ENCODE results near the gene CYB5B.

CYB5B gene

GRCh38 chr16:69497876-69498596, 73.6 kb downstream of the CYB5B start:
- no peaks in the 10 kb centered on the region for H3K9me3 ChIP-seq (ENCODE audit: insufficient read depth, low read length)
- H2AFZ ChIP-seq (ENCODE audit: low read depth, low read length): no peak overlapping the region
- no peaks in the 10 kb centered on the region for H4K20me1 ChIP-seq (ENCODE audit: insufficient read depth, low read length)
- no peak overlapping the region for H3K27ac ChIP-seq (ENCODE audit: low read length)
- no peaks in the 10 kb centered on the region for H3K27me3 ChIP-seq (ENCODE audit: low read depth, low read length)
- H3K4me2 ChIP-seq (ENCODE audit: low read length): peak overlapping the region; percentile 20
- no peak overlapping the region for H3K9ac ChIP-seq (ENCODE audit: low read length)
- no peaks in the 10 kb centered on the region for H3K36me3 ChIP-seq (replicated peaks; ENCODE audit: low read depth, low read length)
- no peaks in the 10 kb centered on the region for H3K79me2 ChIP-seq (ENCODE audit: low read length)
- peaks cover 57% of the 10 kb centered on the region for H3K4me1 ChIP-seq (ENCODE audit: low read length)
- TF ChIP-seq EZH2phosphoT487 (IDR thresholded peaks at IDR 0.05; ENCODE audit: low read depth): no peak
- TF ChIP-seq CTCF (IDR thresholded peaks at IDR 0.05; ENCODE audit: low read depth, low read length): no peak
- H3K4me3 ChIP-seq (ENCODE audit: low read length): no peak overlapping the region

GRCh38 chr16:69498926-69499325, 74.5 kb downstream of the CYB5B start:
- Histone ChIP-seq H3K27ac (ENCODE audit: low read length) (no peak overlapping the region), H3K36me3 (replicated peaks; ENCODE audit: low read depth, low read length) (no peaks in the 10 kb centered on the region), H3K79me2 (ENCODE audit: low read length) (no peaks in the 10 kb centered on the region), H3K9ac (ENCODE audit: low read length) (no peak overlapping the region), H3K9me3 (ENCODE audit: insufficient read depth, low read length) (no peaks in the 10 kb centered on the region), H3K4me2 (ENCODE audit: low read length) (no peak overlapping the region), H3K4me3 (ENCODE audit: low read length) (no peak overlapping the region), H4K20me1 (ENCODE audit: insufficient read depth, low read length) (no peaks in the 10 kb centered on the region), H2AFZ (ENCODE audit: low read depth, low read length) (no peak overlapping the region), H3K4me1 (ENCODE audit: low read length) (peaks cover 58% of the 10 kb centered on the region), H3K27me3 (ENCODE audit: low read depth, low read length) (no peaks in the 10 kb centered on the region)
- TF ChIP-seq CTCF (IDR thresholded peaks at IDR 0.05; ENCODE audit: low read depth, low read length) (no peak), EZH2phosphoT487 (IDR thresholded peaks at IDR 0.05; ENCODE audit: low read depth) (no peak)

DNA sequence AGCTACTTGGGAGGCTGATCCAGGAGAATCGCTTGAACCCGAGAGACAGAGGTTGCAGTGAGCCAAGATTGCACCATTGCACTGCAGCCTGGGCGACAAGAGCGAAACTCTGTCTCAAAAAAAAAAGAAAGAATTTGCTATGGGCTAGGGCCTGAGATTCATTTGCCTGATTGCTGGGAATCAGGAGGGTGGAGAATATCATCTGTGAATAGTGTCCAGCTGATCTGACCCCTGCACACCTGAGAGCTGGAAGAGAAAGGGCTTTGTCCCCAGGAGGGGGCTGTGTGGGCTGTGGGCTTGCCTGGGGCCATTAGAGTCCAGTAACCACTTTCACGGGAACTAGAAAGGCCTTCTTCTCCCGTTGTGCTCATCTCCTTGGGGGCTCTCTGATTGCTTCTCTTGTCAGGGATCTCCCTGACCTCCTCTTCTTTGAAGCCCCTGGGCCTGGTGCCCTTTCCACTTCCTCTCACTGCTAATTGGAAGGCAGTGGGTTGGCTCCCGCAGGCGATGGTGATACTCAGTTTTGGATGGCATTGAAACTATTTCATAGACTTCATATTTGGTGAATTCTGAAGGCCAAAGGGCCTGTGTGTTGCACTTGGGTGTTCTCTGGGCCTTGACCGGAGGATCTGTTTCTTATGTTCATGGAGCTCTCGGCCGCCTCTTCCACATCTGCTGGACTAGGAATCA, 75.3 kb downstream of the CYB5B start:
- Histone ChIP-seq H4K20me1 (ENCODE audit: insufficient read depth, low read length) (no peaks in the 10 kb centered on the region), H3K36me3 (replicated peaks; ENCODE audit: low read depth, low read length) (no peaks in the 10 kb centered on the region), H3K9ac (ENCODE audit: low read length) (no peak overlapping the region), H3K9me3 (ENCODE audit: insufficient read depth, low read length) (no peaks in the 10 kb centered on the region), H3K79me2 (ENCODE audit: low read length) (no peaks in the 10 kb centered on the region), H3K4me2 (ENCODE audit: low read length) (no peak overlapping the region), H3K4me1 (ENCODE audit: low read length) (peaks cover 55% of the 10 kb centered on the region), H3K27ac (ENCODE audit: low read length) (no peak overlapping the region), H2AFZ (ENCODE audit: low read depth, low read length) (no peak overlapping the region), H3K4me3 (ENCODE audit: low read length) (no peak overlapping the region), H3K27me3 (ENCODE audit: low read depth, low read length) (no peaks in the 10 kb centered on the region)
- TF ChIP-seq CTCF (IDR thresholded peaks at IDR 0.05; ENCODE audit: low read depth, low read length) (no peak), EZH2phosphoT487 (IDR thresholded peaks at IDR 0.05; ENCODE audit: low read depth) (no peak)

GRCh38 chr16:69500496-69500895, 76.1 kb downstream of the CYB5B start:
- H4K20me1 ChIP-seq (ENCODE audit: insufficient read depth, low read length): no peaks in the 10 kb centered on the region
- no peak overlapping the region for H3K27ac ChIP-seq (ENCODE audit: low read length)
- no peak overlapping the region for H3K4me3 ChIP-seq (ENCODE audit: low read length)
- TF ChIP-seq CTCF (IDR thresholded peaks at IDR 0.05; ENCODE audit: low read depth, low read length) (no peak), EZH2phosphoT487 (IDR thresholded peaks at IDR 0.05; ENCODE audit: low read depth) (no peak)
- H3K36me3 ChIP-seq (replicated peaks; ENCODE audit: low read depth, low read length): no peaks in the 10 kb centered on the region
- no peaks in the 10 kb centered on the region for H3K27me3 ChIP-seq (ENCODE audit: low read depth, low read length)
- H2AFZ ChIP-seq (ENCODE audit: low read depth, low read length): no peak overlapping the region
- no peaks in the 10 kb centered on the region for H3K9me3 ChIP-seq (ENCODE audit: insufficient read depth, low read length)
- H3K9ac ChIP-seq (ENCODE audit: low read length): no peak overlapping the region
- no peak overlapping the region for H3K4me2 ChIP-seq (ENCODE audit: low read length)
- H3K79me2 ChIP-seq (ENCODE audit: low read length): no peaks in the 10 kb centered on the region
- peaks cover 55% of the 10 kb centered on the region for H3K4me1 ChIP-seq (ENCODE audit: low read length)
